ENCODE measurements around the gene PEPD. TPM values are rescaled to one million over a fixed set of nuclear protein-coding genes. Genes with fewer than 3 reads are reported as not detected.

Gene PEPD
- total RNA-seq, 1 experiment from 2014 or later = 83.1 TPM

- no peak for TF ChIP-seq ZNF281 (CRISPR knock-in tag; IDR thresholded peaks at IDR 0.05)
- TF ChIP-seq CTCF (IDR thresholded peaks at IDR 0.05) = no peak
Observed at GRCh38 chr19:33472691-33473652, 48.6 kb downstream of the PEPD start (continued).

GRCh38 chr19:33472226-33472625 lies 49.4 kb downstream of the PEPD start:
- 0 out of 2 replicates have a peak overlapping the region, but pooled peaks have one; percentile 19 for H3K27ac Mint-ChIP-seq
- ATAC-seq (no peak), DNase-seq (ENCODE audit: low spot score) (peak; percentile 2)
- H3K36me3 Mint-ChIP-seq = peaks cover 4% of the 10 kb centered on the region; the same call in 1 of the 2 replicates
- ChIA-PET CTCF (no interaction called here), POLR2A (no interaction called here)
- TF ChIP-seq NFATC4 (CRISPR knock-in tag; IDR thresholded peaks at IDR 0.05) (no peak), USF2 (CRISPR knock-in tag; IDR thresholded peaks at IDR 0.05) (no peak), RORB (CRISPR knock-in tag; IDR thresholded peaks at IDR 0.05) (no peak), NFE2L1 (CRISPR knock-in tag; IDR thresholded peaks at IDR 0.05) (no peak), JUN (CRISPR knock-in tag; IDR thresholded peaks at IDR 0.05) (no peak), PRRX2 (CRISPR knock-in tag; IDR thresholded peaks at IDR 0.05) (no peak), ATF6 (CRISPR knock-in tag; IDR thresholded peaks at IDR 0.05) (no peak), ATF2 (CRISPR knock-in tag; IDR thresholded peaks at IDR 0.05; ENCODE audit: borderline replicate concordance, low read depth) (no peak), ZNF425 (CRISPR knock-in tag; conservative IDR thresholded peaks at IDR 0.05) (no peak), ZNF232 (CRISPR knock-in tag; IDR thresholded peaks at IDR 0.05) (no peak), SMAD4 (CRISPR knock-in tag; IDR thresholded peaks at IDR 0.05) (no peak), ZNF317 (CRISPR knock-in tag; IDR thresholded peaks at IDR 0.05; ENCODE audit: borderline replicate concordance, low read depth) (no peak), ZNF423 (CRISPR knock-in tag; IDR thresholded peaks at IDR 0.05) (no peak)
- no peaks in the 10 kb centered on the region for H3K4me1 Mint-ChIP-seq
- no peak overlapping the region for H3K4me3 Mint-ChIP-seq
- no peaks in the 10 kb centered on the region for H3K27me3 Mint-ChIP-seq (ENCODE audit: low read depth)
- no peaks in the 10 kb centered on the region for H3K9me3 Mint-ChIP-seq

All from WTC11 (cell line).